ENCODE measurements around the gene HIVEP1. TPM values are rescaled to one million over a fixed set of nuclear protein-coding genes. Genes with fewer than 3 reads are reported as not detected.
"Not testable (repeated sequence)": the region's sequence is repeated elsewhere in the genome, so short reads cannot be mapped to it uniquely, and the experiment has no call there.

HIVEP1 gene
- polyA plus RNA-seq, 10 donors, result 15.2 to 30.1 (median 22.0) TPM

- DNase-seq, result no peak
Measured at GRCh38 chr6:12152023-12152970, 140.2 kb downstream of the HIVEP1 start.

GRCh38 chr6:12155769-12156168 lies 143.7 kb downstream of the HIVEP1 start:
- not testable (repeated sequence) for DNase-seq

- DNase-seq, result no peak
Measured at GRCh38 chr6:12158686-12159415, 146.7 kb downstream of the HIVEP1 start.

- peak in 1 of 3 donors; percentile 28 for DNase-seq
Measured at GRCh38 chr6:12160326-12160725, 148.2 kb downstream of the HIVEP1 start.

- DNase-seq, result no peak
Measured at GRCh38 chr6:12162213-12162612, 150.1 kb downstream of the HIVEP1 start.

- DNase-seq, result no peak
Measured at GRCh38 chr6:12163149-12163548, 151.0 kb downstream of the HIVEP1 start.

GRCh38 chr6:12163744-12164507 lies 151.8 kb downstream of the HIVEP1 start:
- DNase-seq, result no peak

GRCh38 chr6:12164508-12164770 lies 152.3 kb downstream of the HIVEP1 start:
- no peak for DNase-seq

- peak; percentile 38 to 69 (median 43) for DNase-seq
Measured at GRCh38 chr6:12165297-12165696, 153.2 kb downstream of the HIVEP1 start.

GRCh38 chr6:12165722-12166280 lies 153.7 kb downstream of the HIVEP1 start:
- peak; percentile 41 to 78 (median 45) for DNase-seq

- no peak for DNase-seq
Measured at GRCh38 chr6:12169377-12169776, 157.3 kb downstream of the HIVEP1 start.

- peak in 1 of 3 donors; percentile 47 for DNase-seq
Measured at GRCh38 chr6:12170351-12171092, 158.4 kb downstream of the HIVEP1 start.

- DNase-seq, result no peak
Measured at GRCh38 chr6:12171717-12172116, 159.6 kb downstream of the HIVEP1 start.

GRCh38 chr6:12172572-12172971 lies 160.5 kb downstream of the HIVEP1 start:
- DNase-seq, result peak in 1 of 3 donors; percentile 22

GRCh38 chr6:12173181-12173580 lies 161.1 kb downstream of the HIVEP1 start:
- peak; percentile 69 to 91 (median 70) for DNase-seq

- DNase-seq, result peak in 1 of 3 donors; percentile 72
Measured at GRCh38 chr6:12173661-12174060, 161.5 kb downstream of the HIVEP1 start.

GRCh38 chr6:12174878-12175277 lies 162.8 kb downstream of the HIVEP1 start:
- DNase-seq, result no peak

GRCh38 chr6:12175626-12176025 lies 163.5 kb downstream of the HIVEP1 start:
- no peak for DNase-seq

- not testable (repeated sequence) for DNase-seq
Measured at GRCh38 chr6:12176782-12177181, 164.7 kb downstream of the HIVEP1 start.

- DNase-seq, result peak; percentile 57 to 88 (median 79)
Measured at GRCh38 chr6:12178521-12178920, 166.4 kb downstream of the HIVEP1 start.

GRCh38 chr6:12181481-12181880 lies 169.4 kb downstream of the HIVEP1 start:
- no peak for DNase-seq
